Neural cell (in vitro differentiated cells): ENCODE data around the gene PRICKLE2.

Experiments
- CTCF ChIP-seq: fragments of 450-650 bp; IDR thresholded peaks from 2 replicates; pipeline ENCODE4 v1.5.1; 2014; ENCODE audit warnings: antibody characterized with exemption, mild to moderate bottlenecking, moderate library complexity; ENCODE audit not compliant: poor library complexity, severe bottlenecking
- REST ChIP-seq: IDR thresholded peaks from 2 replicates; pipeline ENCODE4 v1.6.1; 2012; ENCODE audit warnings: borderline replicate concordance
- SMC3 ChIP-seq: fragments of 450-650 bp; conservative IDR thresholded peaks from 2 replicates; pipeline ENCODE4 v1.6.1; 2014; ENCODE audit warnings: antibody characterized with exemption, mild to moderate bottlenecking, moderate library complexity; ENCODE audit not compliant: poor library complexity

- TF ChIP-seq CTCF (no peak), SMC3 (no peak), REST (no peak)
Measured at GRCh38 chr3:64129106-64129505, 96.2 kb downstream of the PRICKLE2 start.
